Prostate gland (tissue), 2 donors: ENCODE results near the gene TTC22. TPM values are rescaled to one million over a fixed set of nuclear protein-coding genes. Genes with fewer than 3 reads are reported as not detected.

Source experiments
- DNase-seq: peaks from one replicate; pipeline ENCODE4 v3.0.0-alpha.2; 2019; ENCODE audit warnings: low spot score
- H3K27ac ChIP-seq, 2 donors: fragments of 200-600 bp; sonication (generic); 2 replicates each; pipeline ENCODE4 v1.5.1; 2017 to 2019
- H3K27me3 ChIP-seq: fragments of 200-600 bp; sonication (generic); replicated peaks from 2 replicates; pipeline ENCODE4 v1.5.1; 2019; ENCODE audit not compliant: insufficient read depth
- H3K36me3 ChIP-seq, 2 donors: fragments of 200-600 bp; sonication (generic); 1 replicate in 1 of 2; 2 replicates in 1 of 2; pipeline versions ENCODE4 v1.5.1 to v1.8.1; 2017 to 2019
- H3K4me1 ChIP-seq: fragments of 200-600 bp; sonication (generic); replicated peaks from 2 replicates; pipeline ENCODE4 v1.5.1; 2019
- H3K4me3 ChIP-seq, 2 donors: fragments of 200-600 bp; sonication (generic); 2 replicates each; pipeline ENCODE4 v1.5.1; 2017 to 2019
- H3K9me3 ChIP-seq: fragments of 200-600 bp; sonication (generic); 2 replicates; pipeline ENCODE4 v1.5.1; 2017
- POLR2A ChIP-seq: fragments of 450-650 bp; IDR thresholded peaks from one replicate; pipeline ENCODE4 v1.6.1; 2016; ENCODE audit warnings: antibody characterized with exemption, mild to moderate bottlenecking
- POLR2AphosphoS5 ChIP-seq: sonication (generic); formaldehyde crosslinking; IDR thresholded peaks from one replicate; pipeline ENCODE4 v1.6.1; 2017; ENCODE audit warnings: antibody characterized with exemption
- WGBS: methylation state at CpG from one replicate; pipeline ENCODE4 v1.1.5; 2018; 5-methylcytosine and 5-hydroxymethylcytosine counted together
- intact Hi-C: fragments of 100-400 bp; cut with DNase I; formaldehyde crosslinking; loops from one replicate; pipeline ENCODE4 v1.14.2; 2022
- total RNA-seq, 2 donors: library from RNA; depleted of rRNA; stranded (reverse); fragments of >200 nt; gene quantifications; one replicate each; pipeline ENCODE4 v1.1.0, GENCODE V29; 2016
- TF ChIP-seq, protein P1 (sequence below), 4 experiments: fragments of 200-600 bp in 2 of 4; fragments of 450-650 bp in 2 of 4; sonication (generic) in 2 of 4; IDR thresholded peaks; 1 replicate in 3 of 4; 2 replicates in 1 of 4; pipeline ENCODE4 v1.5.1; 2016 to 2019; ENCODE audit warnings: antibody characterized with exemption in 4 of 4, mild to moderate bottlenecking in 2 of 4, moderate library complexity in 2 of 4

The TTC22 gene
- total RNA-seq, 2 donors from 2014 or later, result 18.0 to 30.4 TPM

DNA sequence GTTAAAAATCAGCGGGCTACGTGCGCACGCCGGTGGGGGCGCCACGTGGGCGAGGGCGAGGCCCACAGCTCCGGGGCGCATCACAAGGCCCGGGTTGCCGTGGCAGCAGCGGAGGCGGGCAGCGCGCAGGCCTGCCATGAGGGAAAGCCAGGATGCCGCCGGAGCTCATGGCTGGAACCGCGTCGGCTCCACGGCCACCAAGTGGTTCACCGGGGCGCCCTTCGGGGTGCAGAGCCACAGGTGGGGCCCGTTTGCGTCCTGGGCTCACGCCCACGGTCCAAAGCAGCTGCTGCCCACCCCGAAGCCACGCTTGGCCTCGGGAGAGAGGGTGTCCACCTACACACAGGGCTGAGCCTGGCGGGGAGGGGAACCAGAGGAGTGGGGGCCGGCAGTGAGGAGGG, 4.9 kb upstream of the TTC22 start:
- WGBS, result 51% methylated on average over 27 of the region's 35 CpGs
- intact Hi-C loops, result loop anchor here (5.0 kb wide), 1 partner anchor 309 kb away; no protein-coding TSS in a partner anchor
- no peak overlapping the region for H3K4me3 ChIP-seq
- H3K9me3 ChIP-seq, result no peaks in the 10 kb centered on the region
- no peak overlapping the region for H3K27ac ChIP-seq
- no peak for DNase-seq
- no peaks in the 10 kb centered on the region for H3K4me1 ChIP-seq
- H3K27me3 ChIP-seq, result no peaks in the 10 kb centered on the region
- TF ChIP-seq POLR2AphosphoS5 (no peak), POLR2A (no peak)
- TF ChIP-seq, protein P1, sequence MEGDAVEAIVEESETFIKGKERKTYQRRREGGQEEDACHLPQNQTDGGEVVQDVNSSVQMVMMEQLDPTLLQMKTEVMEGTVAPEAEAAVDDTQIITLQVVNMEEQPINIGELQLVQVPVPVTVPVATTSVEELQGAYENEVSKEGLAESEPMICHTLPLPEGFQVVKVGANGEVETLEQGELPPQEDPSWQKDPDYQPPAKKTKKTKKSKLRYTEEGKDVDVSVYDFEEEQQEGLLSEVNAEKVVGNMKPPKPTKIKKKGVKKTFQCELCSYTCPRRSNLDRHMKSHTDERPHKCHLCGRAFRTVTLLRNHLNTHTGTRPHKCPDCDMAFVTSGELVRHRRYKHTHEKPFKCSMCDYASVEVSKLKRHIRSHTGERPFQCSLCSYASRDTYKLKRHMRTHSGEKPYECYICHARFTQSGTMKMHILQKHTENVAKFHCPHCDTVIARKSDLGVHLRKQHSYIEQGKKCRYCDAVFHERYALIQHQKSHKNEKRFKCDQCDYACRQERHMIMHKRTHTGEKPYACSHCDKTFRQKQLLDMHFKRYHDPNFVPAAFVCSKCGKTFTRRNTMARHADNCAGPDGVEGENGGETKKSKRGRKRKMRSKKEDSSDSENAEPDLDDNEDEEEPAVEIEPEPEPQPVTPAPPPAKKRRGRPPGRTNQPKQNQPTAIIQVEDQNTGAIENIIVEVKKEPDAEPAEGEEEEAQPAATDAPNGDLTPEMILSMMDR (IDR thresholded peaks at IDR 0.05), result no peak
- H3K36me3 ChIP-seq, result no peaks in the 10 kb centered on the region

DNA sequence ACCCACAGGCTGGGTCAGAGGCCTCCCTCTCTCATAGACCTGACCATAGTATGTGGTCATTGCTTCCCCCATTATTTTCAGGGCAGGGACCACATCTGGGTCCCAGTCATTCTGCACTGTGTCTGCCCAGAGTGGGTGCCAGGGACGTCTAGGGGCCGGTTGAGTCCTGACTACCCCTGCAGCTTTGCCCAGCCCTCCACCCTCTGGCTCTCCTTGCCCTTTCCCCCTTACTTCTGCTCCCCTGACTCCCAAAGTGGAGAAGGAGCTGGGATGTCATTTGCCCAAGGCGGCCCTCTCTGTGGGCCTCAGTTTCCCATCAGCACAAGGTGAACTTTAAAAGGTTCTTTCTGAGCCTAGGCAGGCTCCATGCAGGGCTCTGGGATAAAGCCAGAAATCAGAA, 4.3 kb upstream of the TTC22 start:
- intact Hi-C loops, result loop anchor here (5.0 kb wide), 1 partner anchor 308 kb away; no protein-coding TSS in a partner anchor
- DNase-seq, result no peak
- TF ChIP-seq, protein P1 (IDR thresholded peaks at IDR 0.05), result no peak
- TF ChIP-seq POLR2AphosphoS5 (no peak), POLR2A (no peak)
- Histone ChIP-seq H3K4me3 (no peak overlapping the region), H3K27me3 (no peaks in the 10 kb centered on the region), H3K27ac (no peak overlapping the region), H3K9me3 (no peaks in the 10 kb centered on the region), H3K4me1 (no peaks in the 10 kb centered on the region), H3K36me3 (no peaks in the 10 kb centered on the region)
- WGBS, result 92% methylated on average over 3 of the region's 3 CpGs

GRCh38 chr1:54804471-54805132, 3.5 kb upstream of the TTC22 start:
- Histone ChIP-seq H3K27ac (no peak overlapping the region), H3K36me3 (no peaks in the 10 kb centered on the region), H3K27me3 (no peaks in the 10 kb centered on the region), H3K9me3 (no peaks in the 10 kb centered on the region), H3K4me3 (no peak overlapping the region), H3K4me1 (no peaks in the 10 kb centered on the region)
- TF ChIP-seq POLR2A (no peak), POLR2AphosphoS5 (no peak)
- TF ChIP-seq, protein P1 (IDR thresholded peaks at IDR 0.05), result no peak
- WGBS, result 92% methylated on average over 6 of the region's 6 CpGs
- DNase-seq, result no peak
- intact Hi-C loops, result loop anchor here (5.0 kb wide), 1 partner anchor 307 kb away; no protein-coding TSS in a partner anchor

DNA sequence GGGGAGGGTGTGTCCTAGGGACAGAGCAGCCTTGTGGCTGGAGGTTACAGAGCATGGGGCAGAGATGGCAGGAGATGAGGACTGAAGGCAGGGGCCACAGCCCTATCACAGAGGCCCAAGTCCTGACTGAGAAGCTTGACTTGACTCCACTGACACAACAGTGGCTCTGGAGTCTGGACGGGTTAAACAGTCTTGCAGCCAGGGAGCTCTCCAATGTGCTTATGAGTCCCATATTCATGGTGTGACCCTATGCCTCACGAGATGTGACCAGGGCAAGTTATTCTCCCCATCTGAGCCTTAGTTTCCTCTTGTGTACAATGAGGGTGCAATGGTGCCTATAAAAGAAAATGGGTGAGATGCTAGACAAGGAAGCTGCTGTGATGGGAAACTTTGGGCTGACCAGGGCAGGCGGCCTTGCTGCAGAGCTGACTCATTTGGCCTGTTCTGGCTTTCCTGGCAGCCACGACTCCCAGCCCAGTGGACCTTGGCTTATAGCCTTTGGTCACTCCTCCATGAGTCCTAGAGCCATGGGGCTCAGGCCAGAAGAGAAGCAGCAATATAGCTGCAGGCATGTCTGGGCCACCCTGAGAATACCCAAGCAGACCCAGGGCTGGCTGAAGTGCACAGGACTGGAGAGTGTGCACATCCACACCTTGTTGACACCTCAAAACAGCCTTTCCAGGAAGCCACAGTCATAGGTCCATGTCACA, 2.8 kb upstream of the TTC22 start:
- no peak overlapping the region for H3K27ac ChIP-seq
- no peak for DNase-seq
- no peaks in the 10 kb centered on the region for H3K27me3 ChIP-seq
- TF ChIP-seq POLR2A (no peak), POLR2AphosphoS5 (no peak)
- TF ChIP-seq, protein P1 (IDR thresholded peaks at IDR 0.05), result no peak
- H3K4me3 ChIP-seq, result no peak overlapping the region
- no peaks in the 10 kb centered on the region for H3K36me3 ChIP-seq
- WGBS, result 72% methylated on average over 4 of the region's 4 CpGs
- intact Hi-C loops, result no loop called here
- no peaks in the 10 kb centered on the region for H3K4me1 ChIP-seq
- no peaks in the 10 kb centered on the region for H3K9me3 ChIP-seq
